GM12874 (cell line): ENCODE results near the gene RAB5B.
A peak's percentile ranks its signal among the peaks of the same experiment; 100 is the strongest.

ENCODE experiments used
- CTCF ChIP-seq: IDR thresholded peaks from 2 replicates; pipeline ENCODE4 v1.5.1; 2011; ENCODE audit warnings: low read depth, mild to moderate bottlenecking, control low read depth, low read length, moderate library complexity; ENCODE audit not compliant: insufficient read depth

The RAB5B gene

GRCh38 chr12:55973599-55974307, at the start of gene RAB5B:
Gene RAB5B, plus strand, starts transcription at chr12:55974078. Its CDS starts 12,883 bp downstream, at chr12:55986961.
- TF ChIP-seq CTCF, result no peak

- no peak for TF ChIP-seq CTCF
These were observed 48.5 kb upstream of the RAB5B start for GRCh38 chr12:55925371-55925770.

GRCh38 chr12:55925870-55926737, 47.8 kb upstream of the RAB5B start:
- TF ChIP-seq CTCF, result no peak

GRCh38 chr12:55926738-55927587, 46.9 kb upstream of the RAB5B start:
- peak; percentile 76 for TF ChIP-seq CTCF

GRCh38 chr12:55927588-55928502, 46.0 kb upstream of the RAB5B start, which contains the start of gene PYM1:
Gene PYM1, minus strand, starts transcription at chr12:55927894. Its CDS starts 133 bp downstream, at chr12:55927761.
- no peak for TF ChIP-seq CTCF

GRCh38 chr12:55929306-55929791, 44.5 kb upstream of the RAB5B start:
- no peak for TF ChIP-seq CTCF
